IMR-90 (cell line): ENCODE results near the gene ANKRD11. TPM values are rescaled to one million over a fixed set of nuclear protein-coding genes. Genes with fewer than 3 reads are reported as not detected.
"Not testable (repeated sequence)": the region's sequence is repeated elsewhere in the genome, so short reads cannot be mapped to it uniquely, and the experiment has no call there.

Experiments
- ATAC-seq: fragments of 200-7000 bp; cut with Tn5 transposase; 2 replicates; pipeline ENCODE4 v1.9.1; 2020; ENCODE audit warnings: low read depth, mild to moderate bottlenecking, moderate library complexity
- BruUV-seq: library from RNA; stranded (reverse); fragments of 400-500 nt; replicated peaks from 2 replicates; lab custom pipeline; 2021; lab: Mats Ljungman, UMichigan
- CTCF ChIA-PET: fragments of 300-600 bp; formaldehyde crosslinking; extraction: SDS; loops from one replicate; lab custom pipeline; 2021; ENCODE audit warnings: antibody characterized with exemption; lab: Yijun Ruan, JAX
- POLR2A ChIA-PET: fragments of 300-600 bp; sonication (Branson Sonifier 250); formaldehyde crosslinking; loops from one replicate; lab custom pipeline; 2022; ENCODE audit warnings: antibody characterized with exemption; ENCODE audit not compliant: unreplicated experiment; lab: Charles Lee
- DNase-seq: peaks from one replicate; pipeline ENCODE4 v3.0.0; 2013
- H2AFZ ChIP-seq: replicated peaks from 2 replicates; pipeline ENCODE3; 2013; ENCODE audit warnings: low read length, mild to moderate bottlenecking; ENCODE audit not compliant: poor library complexity
- H2AK5ac ChIP-seq: 2 replicates; pipeline ENCODE4 v1.6.1; 2013; ENCODE audit warnings: low read depth, low read length, inconsistent platforms
- H2AK9ac ChIP-seq: replicated peaks from 2 replicates; pipeline ENCODE3; 2013; ENCODE audit warnings: mild to moderate bottlenecking, low read depth, low read length, moderate library complexity; ENCODE audit not compliant: poor library complexity
- H2BK120ac ChIP-seq: 2 replicates; pipeline ENCODE4 v1.6.1; 2013; ENCODE audit warnings: low read depth, low read length, inconsistent platforms
- H2BK15ac ChIP-seq: 3 replicates; pipeline ENCODE4 v1.6.1; 2013; ENCODE audit warnings: low read depth, low read length, inconsistent platforms
- H2BK20ac ChIP-seq: 2 replicates; pipeline ENCODE4 v1.6.1; 2013; ENCODE audit warnings: low read depth, mild to moderate bottlenecking, inconsistent platforms, low read length, moderate library complexity
- H2BK5ac ChIP-seq: 2 replicates; pipeline ENCODE4 v1.6.1; 2013; ENCODE audit warnings: mild to moderate bottlenecking, low read depth, low read length, inconsistent platforms; ENCODE audit not compliant: poor library complexity, severe bottlenecking
- H3K14ac ChIP-seq: replicated peaks from 2 replicates; pipeline ENCODE4 v1.6.1; 2013; ENCODE audit warnings: low read depth, low read length, inconsistent platforms
- H3K18ac ChIP-seq: 2 replicates; pipeline ENCODE4 v1.6.1; 2013; ENCODE audit warnings: low read depth, low read length, control low read depth
- H3K23ac ChIP-seq: 2 replicates; pipeline ENCODE4 v1.6.1; 2013; ENCODE audit warnings: low read depth, low read length, inconsistent platforms
- H3K27ac ChIP-seq: 2 replicates; pipeline ENCODE4 v1.5.1; 2013; ENCODE audit warnings: mild to moderate bottlenecking, control low read depth, low read length; ENCODE audit not compliant: insufficient read depth
- H3K27me3 ChIP-seq: 2 replicates; pipeline ENCODE4 v1.6.1; 2013; ENCODE audit warnings: low read length; ENCODE audit not compliant: control insufficient read depth, insufficient read depth
- H3K36me3 ChIP-seq: 2 replicates; pipeline ENCODE4 v1.6.1; 2013; ENCODE audit warnings: low read length, mixed read lengths; ENCODE audit not compliant: control insufficient read depth, insufficient read depth
- H3K4ac ChIP-seq: 2 replicates; pipeline ENCODE4 v1.6.1; 2013; ENCODE audit warnings: low read depth, low read length, inconsistent platforms
- H3K4me1 ChIP-seq: 2 replicates; pipeline ENCODE4 v1.6.1; 2013; ENCODE audit warnings: low read length, mixed read lengths; ENCODE audit not compliant: control insufficient read depth, insufficient read depth
- H3K4me2 ChIP-seq: 2 replicates; pipeline ENCODE4 v1.6.1; 2013; ENCODE audit warnings: low read depth, mild to moderate bottlenecking, control low read depth, low read length, moderate library complexity
- H3K4me3 ChIP-seq: 2 replicates; pipeline ENCODE4 v1.5.1; 2013; ENCODE audit warnings: low read depth, mild to moderate bottlenecking, control low read depth, low read length, moderate library complexity; ENCODE audit not compliant: insufficient read depth
- H3K56ac ChIP-seq: 2 replicates; pipeline ENCODE4 v1.6.1; 2013; ENCODE audit warnings: low read length, inconsistent platforms; ENCODE audit not compliant: insufficient read depth; ENCODE audit errors: extremely low read depth
- H3K79me1 ChIP-seq, 2 experiments: 2 replicates each; pipeline ENCODE4 v1.6.1; 2013; ENCODE audit warnings: low read length in 2 of 2, inconsistent platforms in 1 of 2, low read depth in 1 of 2
- H3K9ac ChIP-seq: 2 replicates; pipeline ENCODE4 v1.6.1; 2013; ENCODE audit warnings: low read depth, low read length, control low read depth
- H3K9me1 ChIP-seq: 2 replicates; pipeline ENCODE4 v1.6.1; 2013; ENCODE audit warnings: low read length, inconsistent platforms; ENCODE audit not compliant: insufficient read depth
- H3K9me3 ChIP-seq: 2 replicates; pipeline ENCODE4 v1.6.1; 2013; ENCODE audit warnings: low read length; ENCODE audit not compliant: control insufficient read depth, insufficient read depth
- H4K20me1 ChIP-seq: 2 replicates; pipeline ENCODE4 v1.6.1; 2013; ENCODE audit warnings: low read length, inconsistent platforms; ENCODE audit not compliant: insufficient read depth
- H4K5ac ChIP-seq: 2 replicates; pipeline ENCODE4 v1.6.1; 2013; ENCODE audit warnings: mild to moderate bottlenecking, low read depth, low read length, control low read depth
- H4K8ac ChIP-seq, 2 experiments: 2 replicates each; pipeline ENCODE4 v1.6.1; 2013; ENCODE audit warnings: low read depth in 2 of 2, low read length in 2 of 2, control low read depth in 1 of 2, inconsistent platforms in 1 of 2
- H4K91ac ChIP-seq: 2 replicates; pipeline ENCODE4 v1.6.1; 2013; ENCODE audit warnings: low read depth, low read length, inconsistent platforms; ENCODE audit not compliant: insufficient read depth
- WGBS, 2 experiments: methylation state at CpG; one replicate each; pipeline versions ENCODE4 v1.1.5 to v1.1.7; 2013; ENCODE audit warnings: missing lambda C conversion rate in 2 of 2; ENCODE audit not compliant: insufficient read length in 1 of 2; ENCODE audit errors: extremely low coverage in 2 of 2; 5-methylcytosine and 5-hydroxymethylcytosine counted together
- dilution Hi-C: fragments of 300-500 bp; cut with HindIII; formaldehyde crosslinking; loops from one replicate; pipeline ENCODE4 v1.14.3; 2018; ENCODE audit warnings: low sequenced_read_pairs; ENCODE audit not compliant: unreplicated experiment
- in situ Hi-C: fragments of 300-500 bp; cut with MboI; formaldehyde crosslinking; loops from 3 replicates; pipeline ENCODE4 v1.14.3; 2019; ENCODE audit warnings: low sequenced_read_pairs, inconsistent platforms, mixed read lengths
- intact Hi-C: fragments of 100-400 bp; cut with micrococcal nuclease; formaldehyde crosslinking; loops from 2 replicates; pipeline ENCODE4 v1.10.0; 2022
- polyA plus RNA-seq, 3 experiments: library from polyadenylated mRNA; depleted of rRNA; stranded (reverse); fragments of >200 nt; gene quantifications; 2 replicates each; pipeline ENCODE4 v1.2.3, GENCODE V29; 2012; ENCODE audit warnings: low replicate concordance in 1 of 3
- total RNA-seq: library from RNA; depleted of rRNA; stranded (reverse); fragments of >200 nt; gene quantifications from 2 replicates; pipeline ENCODE4 v1.2.3, GENCODE V29; 2012

Gene ANKRD11
- total and polyA plus RNA-seq, 2 of the 4 experiments (the other 2 are of a cell fraction): 46.8 to 71.9 TPM

- H2BK5ac ChIP-seq, H3K4me3 ChIP-seq, H3K14ac ChIP-seq, H2AK9ac ChIP-seq, H3K56ac ChIP-seq, H2AK5ac ChIP-seq, H4K91ac ChIP-seq, in situ Hi-C loops, intact Hi-C loops, CTCF ChIA-PET, H3K4me2 ChIP-seq, H4K8ac ChIP-seq, H2AFZ ChIP-seq, H3K4ac ChIP-seq, H2BK20ac ChIP-seq, H2BK15ac ChIP-seq, H3K27me3 ChIP-seq, H3K18ac ChIP-seq, H3K23ac ChIP-seq, H3K36me3 ChIP-seq, POLR2A ChIA-PET, H3K9me3 ChIP-seq, dilution Hi-C loops, H4K5ac ChIP-seq, H2BK120ac ChIP-seq, H3K27ac ChIP-seq, BruUV-seq, DNase-seq, ATAC-seq, H3K9ac ChIP-seq, H3K4me1 ChIP-seq: not testable (repeated sequence)
- WGBS, 2 experiments: no CpG with 5 or more reads among the region's 30 CpGs
- peaks cover 82% of the 10 kb centered on the region for H4K20me1 ChIP-seq
- peaks cover 26% of the 10 kb centered on the region for H3K9me1 ChIP-seq
- peaks cover 0 to 62% of the 10 kb centered on the region in 2 experiments; a peak in 3 of 4 replicates for H3K79me1 ChIP-seq
Observed at GRCh38 chr16:89462639-89463038, 27.7 kb downstream of the ANKRD11 start.

GRCh38 chr16:89461890-89462289 lies 28.5 kb downstream of the ANKRD11 start:
- WGBS, 2 experiments: no CpG with 5 or more reads among the region's 15 CpGs
- BruUV-seq, dilution Hi-C loops, H2BK20ac ChIP-seq, H2BK120ac ChIP-seq, H3K56ac ChIP-seq, H3K4me3 ChIP-seq, H4K8ac ChIP-seq, H3K23ac ChIP-seq, POLR2A ChIA-PET, H3K27ac ChIP-seq, H3K18ac ChIP-seq, H2AK9ac ChIP-seq, H2BK5ac ChIP-seq, H3K14ac ChIP-seq, H3K36me3 ChIP-seq, H4K91ac ChIP-seq, H3K4me2 ChIP-seq, H4K5ac ChIP-seq, H3K4me1 ChIP-seq, H2AFZ ChIP-seq, in situ Hi-C loops, H2BK15ac ChIP-seq, intact Hi-C loops, H3K9ac ChIP-seq, H3K9me3 ChIP-seq, CTCF ChIA-PET, ATAC-seq, H3K4ac ChIP-seq, H3K27me3 ChIP-seq, H2AK5ac ChIP-seq, DNase-seq: not testable (repeated sequence)
- Histone ChIP-seq H3K9me1 (peaks cover 19% of the 10 kb centered on the region), H3K79me1 (peaks cover 0 to 60% of the 10 kb centered on the region in 2 experiments; a peak in 3 of 4 replicates), H4K20me1 (peaks cover 81% of the 10 kb centered on the region)
